HG03439 (cell line): ENCODE measurements around the gene PTPN7.
"Not testable (repeated sequence)": the region's sequence is repeated elsewhere in the genome, so short reads cannot be mapped to it uniquely, and the experiment has no call there.

Experiments
- ATAC-seq: cut with Tn5 transposase; IDR thresholded peaks from one replicate; pipeline ENCODE4 v1.9.1; 2021; ENCODE audit warnings: mild to moderate bottlenecking, moderate library complexity; ENCODE audit not compliant: unreplicated experiment

PTPN7 gene

GRCh38 chr1:202189918-202190715 lies 29.7 kb upstream of the PTPN7 start:
- no peak for ATAC-seq

GRCh38 chr1:202189001-202189790 lies 28.8 kb upstream of the PTPN7 start:
- ATAC-seq, result no peak

DNA sequence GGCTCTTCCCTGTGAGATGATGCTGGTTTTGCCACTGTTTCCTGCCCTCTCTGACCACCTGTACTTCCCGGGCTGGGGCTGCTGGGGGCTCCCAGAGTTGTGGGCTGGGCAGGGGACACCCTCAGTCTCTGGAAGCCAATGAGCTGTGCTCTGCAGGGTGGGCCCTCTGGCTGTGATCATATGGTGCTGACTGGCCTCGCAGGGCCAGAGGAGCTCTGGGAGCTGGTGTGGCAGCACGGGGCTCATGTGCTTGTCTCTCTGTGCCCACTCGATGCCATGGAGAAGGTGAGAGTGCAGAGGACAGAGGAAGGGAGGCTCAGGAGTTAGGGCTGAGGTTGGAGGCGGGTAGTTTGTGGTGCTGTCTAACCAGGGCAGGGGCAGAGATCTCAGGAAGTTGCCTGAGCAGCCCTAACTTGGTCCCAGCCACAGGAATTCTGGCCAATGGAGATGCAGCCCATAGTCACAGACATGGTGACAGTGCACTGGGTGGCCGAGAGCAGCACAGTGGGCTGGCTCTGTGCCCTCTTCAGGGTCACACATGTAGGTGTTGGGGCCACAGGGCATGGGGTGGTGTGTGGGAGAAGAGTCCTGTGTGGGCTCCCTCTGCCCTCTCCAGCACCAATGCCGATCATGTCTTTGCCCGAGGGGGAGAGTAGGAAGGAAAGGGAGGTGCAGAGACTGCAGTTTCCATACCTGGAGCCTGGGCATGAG lies 27.4 kb upstream of the PTPN7 start:
- ATAC-seq, result no peak

- ATAC-seq, result no peak
Measured at GRCh38 chr1:202187041-202187671, 26.8 kb upstream of the PTPN7 start.

DNA sequence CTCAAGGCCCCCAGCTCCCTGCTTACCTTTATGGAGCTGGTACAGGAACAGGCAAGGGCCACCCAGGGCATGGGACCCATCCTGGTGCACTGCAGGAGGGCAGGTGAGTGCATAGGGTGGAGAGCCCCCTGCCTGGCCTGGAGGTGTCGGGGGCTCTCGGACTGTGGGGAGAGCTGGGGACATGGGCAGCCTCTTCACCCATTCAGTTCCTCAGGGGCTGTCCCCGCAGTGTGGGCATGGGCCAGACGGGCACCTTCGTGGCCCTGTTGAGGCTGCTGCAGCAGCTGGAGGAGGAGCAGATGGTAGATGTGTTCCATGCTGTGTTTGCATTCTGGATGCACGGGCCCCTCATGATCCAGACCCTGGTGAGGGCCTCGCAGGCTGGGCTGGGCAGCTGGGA lies 25.9 kb upstream of the PTPN7 start:
- no peak for ATAC-seq

- ATAC-seq, result peak; percentile 47
Measured at GRCh38 chr1:202184750-202185460, 24.5 kb upstream of the PTPN7 start.

GRCh38 chr1:202182040-202182877 lies 21.9 kb upstream of the PTPN7 start:
- no peak for ATAC-seq

DNA sequence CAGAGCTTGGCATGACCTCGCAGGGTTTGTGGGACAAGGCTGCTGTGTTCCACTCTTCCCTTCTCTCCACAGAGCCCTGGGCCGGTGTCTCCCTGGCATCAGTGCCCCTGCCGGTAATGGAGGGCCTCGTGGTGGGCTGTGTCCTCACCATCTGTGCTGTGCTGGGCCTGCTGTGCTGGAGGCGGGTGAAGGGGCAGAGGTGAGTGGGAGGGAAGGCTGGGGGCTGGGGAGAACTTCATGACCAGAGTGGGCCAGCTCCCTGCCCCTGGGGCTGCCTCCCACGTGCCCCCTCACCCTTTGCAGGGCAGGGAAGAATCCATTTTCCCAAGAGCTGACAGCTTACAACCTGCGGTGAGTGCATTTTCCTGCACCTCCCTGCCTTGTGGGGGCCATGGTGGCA lies 21.2 kb upstream of the PTPN7 start:
- ATAC-seq, result no peak

GRCh38 chr1:202180751-202181139 lies 20.3 kb upstream of the PTPN7 start:
- not testable (repeated sequence) for ATAC-seq

DNA sequence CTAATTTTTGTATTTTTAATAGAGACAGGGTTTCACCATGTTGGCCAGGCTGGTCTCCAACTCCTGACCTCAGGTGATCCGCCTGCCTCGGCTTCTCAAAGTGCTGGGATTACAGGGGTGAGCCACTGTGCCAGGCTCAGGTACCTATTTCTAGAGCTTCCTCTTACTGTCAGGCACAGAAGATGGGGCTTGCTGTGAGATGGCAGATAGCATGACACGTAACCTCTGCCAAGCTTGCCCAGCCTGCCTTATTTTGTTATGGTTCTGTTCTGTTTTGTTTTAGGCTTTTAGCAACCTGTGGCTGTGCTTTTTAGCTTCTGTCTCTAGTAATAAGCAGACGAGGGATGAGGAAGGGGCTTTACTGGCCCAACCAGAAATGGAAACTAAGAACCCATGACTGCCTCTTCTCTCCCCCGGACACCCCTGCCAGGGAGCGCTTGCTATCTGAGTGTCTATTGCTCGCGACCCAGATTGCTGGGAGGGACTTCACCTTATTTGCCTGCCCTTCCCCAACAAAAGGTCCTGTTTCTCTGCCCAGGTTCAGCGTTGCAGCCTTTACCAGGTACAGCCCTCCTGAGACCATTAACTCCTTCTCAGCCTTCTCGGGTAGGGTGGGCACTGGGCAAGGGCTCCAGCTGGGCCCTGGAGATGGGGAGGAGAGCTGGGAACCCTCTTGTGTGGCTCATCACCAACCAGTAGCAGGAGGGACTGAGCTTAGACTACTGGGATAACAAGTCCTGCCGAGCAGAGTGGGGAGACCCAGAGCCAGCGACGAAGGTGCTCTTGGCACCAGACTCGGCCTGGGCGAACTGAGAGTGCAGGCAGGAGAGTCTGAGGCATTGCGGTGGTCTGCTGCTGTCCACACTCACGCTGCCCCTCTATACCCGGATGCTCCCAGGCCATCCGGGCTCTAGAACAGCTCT lies 19.7 kb upstream of the PTPN7 start:
- ATAC-seq, result no peak

GRCh38 chr1:202176949-202177927 lies 16.8 kb upstream of the PTPN7 start:
- ATAC-seq, result no peak

GRCh38 chr1:202173993-202174392 lies 13.6 kb upstream of the PTPN7 start:
- no peak for ATAC-seq

DNA sequence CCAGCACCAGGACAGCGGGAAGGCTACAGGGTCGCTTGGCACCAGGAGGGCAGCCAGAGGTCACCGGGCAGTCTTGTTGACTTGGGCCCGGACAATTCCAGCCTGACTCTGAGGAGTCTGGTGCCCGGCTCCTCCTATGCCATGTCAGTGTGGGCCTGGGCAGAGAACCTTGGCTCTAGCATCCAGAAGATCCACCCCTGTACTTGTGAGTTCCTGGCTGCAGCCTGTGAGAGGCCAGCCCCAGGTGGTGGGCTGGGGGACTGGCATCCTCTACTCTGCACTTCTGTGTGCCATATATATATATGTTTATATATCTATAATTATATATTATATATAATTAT lies 11.6 kb upstream of the PTPN7 start:
- no peak for ATAC-seq

DNA sequence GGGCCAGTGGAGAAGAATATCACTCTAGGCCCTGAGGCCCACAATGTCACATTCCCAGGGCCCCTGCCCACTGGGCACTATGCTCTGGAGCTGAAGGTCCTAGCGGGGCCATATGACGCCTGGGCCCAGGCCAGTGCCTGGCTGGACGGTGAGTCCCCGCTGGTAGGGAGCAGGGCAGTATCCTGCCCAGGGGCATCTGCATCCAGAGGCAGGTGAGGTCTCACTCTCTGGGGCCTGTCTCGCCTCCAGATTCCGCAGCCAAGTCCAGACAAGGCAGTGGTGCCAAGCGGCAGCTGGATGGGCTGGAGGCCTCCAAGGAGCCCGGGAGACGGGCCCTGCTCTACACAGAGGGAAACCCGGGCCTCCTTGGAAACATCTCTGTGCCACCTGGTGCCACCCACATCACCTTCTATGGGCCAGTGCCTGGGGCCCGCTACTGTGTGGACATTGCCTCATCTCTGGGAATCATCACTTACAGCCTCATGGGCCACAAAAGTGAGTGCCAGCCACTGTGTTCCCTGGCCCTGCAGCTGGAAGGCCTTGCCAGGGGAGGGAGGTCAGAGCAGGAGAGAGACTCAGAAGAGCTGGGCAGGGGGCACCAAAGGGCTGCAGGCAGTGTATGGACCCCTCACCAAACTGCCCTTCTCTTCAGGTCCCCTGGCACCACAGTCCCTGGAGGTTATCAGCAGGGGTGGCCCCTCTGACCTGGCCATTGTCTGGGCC lies 11.1 kb upstream of the PTPN7 start:
- ATAC-seq, result no peak

GRCh38 chr1:202170726-202171125 lies 10.3 kb upstream of the PTPN7 start:
- ATAC-seq, result no peak

- no peak for ATAC-seq
Measured at GRCh38 chr1:202168861-202169260, 8.5 kb upstream of the PTPN7 start.
